ENCODE measurements around the gene ASIC5.

ASIC5 gene

DNA sequence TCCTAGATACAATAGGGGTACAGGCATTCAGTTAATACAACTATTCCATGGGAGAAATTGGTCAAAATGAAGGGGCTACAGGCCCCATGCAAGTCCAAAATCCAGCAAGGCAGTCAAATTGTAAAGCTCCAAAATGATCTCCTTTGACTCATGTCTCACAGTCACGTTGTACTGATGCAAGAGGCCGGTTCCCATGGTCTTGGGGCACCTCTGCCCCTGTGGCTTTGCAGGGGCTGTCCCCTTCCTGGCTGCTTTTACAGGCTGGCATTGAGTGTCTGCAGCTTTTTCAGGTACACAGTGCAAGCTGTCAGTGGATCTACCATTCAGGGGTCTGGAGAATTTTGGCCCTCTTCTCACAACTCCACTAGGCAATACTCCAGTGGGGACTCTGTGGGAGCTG is 12.5 kb upstream of the ASIC5 start:
- no peak for DNase-seq

DNA sequence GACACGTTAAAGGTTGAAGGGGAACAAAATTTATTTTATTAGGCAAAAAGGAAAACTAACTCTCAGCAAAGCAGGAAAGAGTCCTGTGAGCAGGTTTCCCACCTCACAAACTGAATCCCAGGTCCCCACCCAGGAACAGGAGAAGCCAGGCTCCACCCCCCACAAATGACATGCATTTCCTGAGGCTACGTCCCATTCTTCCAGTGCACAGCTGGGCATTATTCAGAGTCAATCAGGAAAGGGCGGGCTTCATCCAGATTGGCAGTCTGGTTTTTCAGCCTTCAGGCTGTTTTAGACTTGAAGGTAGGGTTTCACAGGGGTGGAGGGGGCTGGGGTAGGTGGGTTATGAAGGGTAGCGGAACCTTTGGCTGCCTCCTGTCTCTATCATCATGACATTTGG is 11.9 kb upstream of the ASIC5 start:
- no peak for DNase-seq

DNA sequence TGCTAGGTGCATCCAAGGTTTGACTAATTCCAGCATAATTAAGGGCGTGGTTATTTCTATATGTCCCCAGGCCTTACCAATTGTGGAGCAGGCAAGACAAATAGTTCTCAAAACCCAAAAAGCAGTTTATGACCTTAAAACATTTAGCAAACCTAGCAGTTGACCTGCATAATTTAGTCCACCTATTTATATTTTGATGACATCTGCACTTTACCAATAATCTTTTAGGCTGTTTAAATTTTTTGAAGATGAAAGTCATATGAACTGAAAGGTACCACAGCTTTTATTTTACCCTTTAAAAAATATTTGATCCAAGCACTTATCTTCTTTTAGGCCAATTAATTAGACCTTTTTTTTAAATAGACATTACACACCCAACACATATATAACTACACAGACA is 9.8 kb upstream of the ASIC5 start:
- no peak for DNase-seq

DNA sequence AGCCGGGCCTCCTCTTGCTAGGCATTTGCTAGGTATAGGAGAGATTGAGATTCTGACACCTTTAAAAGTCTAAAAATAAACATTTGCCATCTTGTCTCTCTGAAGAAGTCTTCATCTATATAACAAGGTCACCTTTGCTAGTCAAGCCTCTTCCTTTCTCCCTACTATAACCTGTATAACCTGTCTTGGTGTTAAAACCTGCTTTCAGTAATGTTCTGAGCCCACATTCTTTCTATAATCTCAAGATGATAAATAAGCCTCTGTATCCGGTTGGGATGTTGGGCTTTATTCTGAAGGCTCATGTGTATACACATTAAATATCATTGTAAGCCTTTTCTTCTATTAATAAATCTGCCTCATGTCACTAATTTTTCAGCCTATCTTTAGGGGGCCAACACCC is 10.2 kb downstream of the ASIC5 start:
- DNase-seq, result no peak

DNA sequence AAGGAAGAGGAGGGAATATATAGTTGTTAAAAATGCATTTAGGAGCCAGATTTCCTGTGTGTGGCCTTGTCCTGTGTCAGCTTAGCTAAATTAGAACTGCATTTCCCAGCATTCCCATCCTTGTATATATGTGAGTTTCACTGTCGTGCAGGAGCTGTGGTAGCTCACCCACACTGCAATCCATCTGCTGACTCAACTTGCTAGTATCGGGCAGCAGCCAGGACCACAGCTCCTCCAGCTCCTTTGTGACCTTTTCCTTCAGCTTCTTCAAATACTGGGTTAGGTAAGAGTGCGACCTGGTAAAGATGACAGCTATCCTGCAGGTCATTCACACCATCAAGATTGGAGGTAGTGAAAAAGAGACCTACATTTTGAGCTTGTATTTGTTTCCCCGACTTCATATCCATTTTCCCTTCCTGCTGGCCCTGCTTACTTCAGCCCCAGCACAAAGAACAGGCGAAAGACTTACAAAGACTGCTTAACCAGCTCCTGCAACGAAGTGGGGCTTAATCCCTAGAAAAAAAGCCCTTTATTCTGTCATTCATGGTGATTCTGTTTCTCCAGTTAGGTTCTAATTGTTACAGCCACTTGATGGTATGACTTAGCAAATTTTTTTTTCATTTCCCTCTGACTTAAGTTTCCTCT is 11.4 kb downstream of the ASIC5 start:
- DNase-seq, result peak; percentile 85

DNA sequence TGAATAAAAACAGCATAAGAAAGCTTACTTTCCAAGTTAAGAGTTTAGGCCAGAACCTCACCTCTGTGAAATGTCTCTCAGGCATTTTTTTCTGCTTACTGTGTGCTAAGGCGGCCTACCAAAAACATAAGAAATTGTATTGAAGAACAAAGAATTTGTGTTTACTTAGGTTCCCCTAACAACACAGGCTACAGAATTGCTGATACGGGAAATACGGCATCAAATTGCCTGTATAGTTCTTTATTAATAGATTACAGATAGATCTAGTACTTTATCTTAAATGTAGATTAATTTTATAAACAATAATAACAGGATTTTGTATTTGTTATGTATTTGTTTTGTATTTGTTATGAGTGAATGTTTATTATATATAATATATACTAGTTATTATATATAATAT is 12.9 kb downstream of the ASIC5 start:
- no peak for DNase-seq

DNA sequence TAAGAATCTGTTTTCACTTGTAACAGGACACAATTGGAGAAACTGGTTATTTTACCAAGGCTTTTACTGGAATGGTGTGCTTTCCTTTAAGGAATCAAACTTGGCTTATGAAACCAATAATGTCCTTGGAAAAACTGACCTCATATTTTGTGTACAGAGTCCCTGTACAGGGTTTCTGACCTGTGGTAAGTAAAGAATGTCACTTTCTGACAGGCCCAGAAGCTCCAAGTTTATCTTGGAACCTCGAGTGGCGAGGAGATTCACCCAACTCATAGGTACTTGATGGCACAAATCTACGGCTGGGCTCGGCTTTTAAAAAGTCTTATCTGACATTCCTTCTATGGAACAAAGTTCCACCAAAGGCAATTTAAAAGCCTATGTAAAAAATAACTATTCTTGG is 17.0 kb downstream of the ASIC5 start:
- no peak for DNase-seq

DNA sequence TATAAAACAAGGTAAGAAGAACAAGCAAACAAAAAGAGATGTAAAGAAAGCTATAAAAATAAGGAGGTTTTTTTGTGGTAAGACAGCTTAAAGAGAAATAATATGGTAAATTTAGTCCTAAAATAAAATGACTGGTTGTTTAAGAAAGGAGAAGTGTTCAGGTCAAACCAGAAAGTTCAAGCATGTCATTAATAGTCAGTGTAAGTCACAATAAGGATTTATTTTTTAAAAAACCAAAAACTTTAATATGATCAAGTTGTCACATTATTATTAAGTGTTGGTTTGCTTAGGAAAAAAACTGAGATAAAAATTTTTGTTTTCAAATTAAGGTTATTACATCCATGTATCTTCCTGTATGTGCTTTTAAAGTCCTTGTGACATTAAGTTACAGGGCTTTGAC is 19.1 kb downstream of the ASIC5 start:
- DNase-seq, result peak; percentile 24

DNA sequence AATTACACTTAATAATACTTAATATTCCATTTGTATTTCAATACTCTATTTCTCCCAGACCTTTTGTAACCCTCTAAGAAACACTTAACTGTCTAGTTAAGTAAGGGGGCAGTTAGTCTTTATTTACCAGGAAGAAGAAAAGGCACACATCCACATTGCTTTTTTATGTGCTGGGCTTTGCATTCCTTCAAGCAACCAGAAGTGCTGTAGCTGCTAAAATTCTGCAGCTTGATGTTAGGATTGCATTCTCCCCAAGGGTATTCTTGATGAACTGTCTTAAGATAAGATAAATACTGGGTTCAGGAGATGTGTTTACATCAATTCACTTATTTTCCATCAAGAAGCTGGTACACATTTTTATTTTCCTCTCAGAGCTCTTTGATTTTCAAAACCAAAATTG is 24.0 kb downstream of the ASIC5 start:
- no peak for DNase-seq

DNA sequence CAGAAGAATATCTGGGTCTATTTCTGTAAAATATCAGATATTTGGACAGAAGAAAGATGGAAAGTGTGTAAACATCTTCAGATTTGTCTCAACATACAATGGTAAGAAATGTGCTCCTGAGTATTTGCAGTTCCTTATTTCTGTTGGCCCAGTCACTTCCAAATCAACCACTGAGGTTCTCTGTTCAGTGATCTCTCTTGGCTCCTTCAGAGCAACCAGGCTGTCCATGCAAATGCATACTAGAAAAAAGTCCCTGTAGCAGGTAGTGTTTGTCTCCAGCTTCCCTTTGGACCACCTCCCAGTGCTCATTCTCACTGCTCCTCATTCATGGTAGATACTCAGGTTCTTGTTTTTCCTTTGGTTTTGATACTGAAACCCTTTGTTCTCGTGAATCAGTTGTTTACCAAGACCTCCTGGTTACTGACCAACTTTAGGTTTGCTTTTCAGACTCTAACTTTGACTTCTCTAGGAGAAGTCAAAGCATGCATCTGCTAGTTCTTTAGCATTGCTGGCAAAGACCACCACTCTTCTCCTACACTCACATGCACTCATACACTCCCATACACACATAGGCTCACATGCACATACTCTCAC is 28.8 kb downstream of the ASIC5 start:
- no peak for DNase-seq

DNA sequence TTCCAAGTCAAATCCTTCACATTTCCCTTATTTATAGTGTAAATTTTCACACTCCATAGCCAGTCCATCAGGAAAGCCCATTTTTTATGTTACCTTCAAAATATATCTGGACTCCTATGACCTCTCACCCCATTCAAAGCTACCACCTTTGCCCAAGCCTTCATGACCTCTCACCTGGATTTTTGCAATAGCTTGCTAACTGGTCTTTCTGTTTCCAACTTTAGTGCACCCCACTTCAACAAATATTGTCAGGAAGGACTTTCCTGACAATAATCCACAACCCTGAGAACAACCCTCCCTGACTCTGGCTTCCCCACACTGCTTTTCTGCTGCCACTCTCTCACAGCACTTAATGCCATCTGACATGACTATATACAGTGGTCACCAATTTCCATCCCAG is 33.4 kb downstream of the ASIC5 start:
- no peak for DNase-seq

DNA sequence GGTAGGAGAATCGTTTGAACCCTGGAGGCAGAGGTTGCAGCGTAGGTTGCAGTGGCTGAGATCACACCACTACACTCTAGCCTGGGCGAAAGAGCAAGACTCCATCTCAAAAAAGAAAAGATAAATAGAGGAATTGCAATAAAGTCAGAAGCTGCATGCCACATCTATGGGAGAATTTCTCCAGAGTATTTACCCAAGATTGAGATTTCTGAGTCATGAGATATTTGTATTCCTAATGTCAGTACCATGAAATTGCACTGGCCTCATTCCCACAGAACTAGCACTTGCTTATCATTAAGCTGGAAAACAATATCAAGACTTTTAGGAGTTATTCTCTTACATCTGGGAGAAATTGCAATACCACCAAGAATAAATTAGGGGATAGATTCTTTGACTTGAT is 37.4 kb downstream of the ASIC5 start:
- DNase-seq, result no peak

DNA sequence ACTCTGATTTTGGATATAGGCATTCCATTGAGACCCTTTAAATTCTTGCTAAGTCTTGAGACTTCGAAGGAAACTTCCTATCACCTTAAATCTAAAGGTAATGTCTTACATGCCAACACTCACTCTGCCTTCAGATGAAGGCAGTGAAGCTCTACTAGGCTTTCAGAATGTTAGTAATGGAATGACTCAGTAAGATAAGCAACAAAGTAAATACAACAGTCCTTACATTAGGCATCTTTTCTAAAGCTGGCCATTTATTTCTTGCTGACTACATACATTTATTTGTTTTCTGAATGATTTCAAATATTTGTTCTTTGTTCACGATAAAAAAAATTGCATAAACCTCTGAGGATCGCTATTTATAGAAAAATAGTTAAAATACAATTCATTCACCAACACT is 43.5 kb downstream of the ASIC5 start:
- no peak for DNase-seq

DNA sequence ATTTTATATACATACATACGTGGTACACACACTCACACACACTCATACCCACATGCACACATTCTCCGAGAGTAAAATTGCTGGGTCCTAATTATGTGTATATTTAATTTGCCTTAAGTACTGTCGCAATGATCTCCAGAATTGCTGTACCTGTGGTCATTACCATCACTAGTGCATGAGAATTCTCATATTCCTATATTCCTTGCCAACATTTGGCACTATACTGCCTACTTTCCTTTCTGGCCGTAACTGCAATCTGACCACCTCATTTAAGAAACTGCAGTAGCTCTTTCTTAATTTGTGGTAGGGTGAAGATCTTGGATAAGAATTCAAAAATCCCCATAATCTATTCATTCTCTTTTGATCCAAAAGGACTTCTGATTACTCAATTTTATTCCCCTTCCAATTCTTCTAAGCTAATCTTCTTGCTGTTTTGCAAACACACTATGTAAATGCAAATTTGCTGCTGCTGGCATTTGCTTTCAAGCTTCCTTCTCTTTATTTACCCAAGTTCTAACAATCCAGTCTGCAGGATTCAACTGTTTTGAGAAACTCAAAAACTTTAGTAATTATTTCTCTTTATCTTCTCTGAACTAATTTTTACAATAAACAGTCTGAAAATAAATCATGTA is 45.1 kb downstream of the ASIC5 start:
- no peak for DNase-seq

DNA sequence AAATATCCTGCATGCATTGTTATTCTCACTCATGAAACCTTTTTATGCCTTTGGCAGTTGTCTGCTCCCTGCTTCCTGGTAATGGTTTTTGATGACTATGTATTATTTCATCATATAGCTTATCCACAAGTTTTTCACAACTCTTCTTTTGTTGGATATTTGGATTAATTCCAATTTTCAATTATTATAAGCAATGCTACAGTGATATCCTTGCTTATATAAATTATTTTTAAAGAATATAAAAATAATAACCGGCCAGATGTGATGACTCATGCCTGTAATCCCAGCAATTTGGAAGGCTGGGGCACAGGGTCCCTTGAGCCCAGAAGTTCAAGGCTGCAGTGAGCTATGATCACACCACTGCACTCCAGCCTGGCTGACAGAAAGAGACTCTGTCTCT is 47.0 kb downstream of the ASIC5 start:
- DNase-seq, result no peak

DNA sequence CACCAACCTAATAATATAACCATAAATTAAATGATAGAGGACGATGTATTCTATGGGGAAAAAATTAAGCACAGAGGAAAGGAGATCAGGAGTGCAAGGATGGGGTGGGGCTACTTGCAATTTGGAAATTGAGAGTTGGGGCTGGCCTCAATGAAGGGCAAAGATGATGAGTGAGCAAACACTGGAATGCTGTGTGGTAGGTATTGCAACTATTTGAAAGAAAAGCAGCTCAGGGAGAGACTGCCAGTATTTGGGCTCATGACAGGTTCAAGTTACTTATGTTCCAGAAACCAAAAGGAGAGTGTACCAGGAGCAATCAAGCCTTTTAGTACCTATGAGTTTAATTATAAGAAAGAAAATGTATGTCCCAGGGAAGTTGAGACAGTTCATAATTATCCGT is 47.4 kb downstream of the ASIC5 start:
- no peak for DNase-seq

DNA sequence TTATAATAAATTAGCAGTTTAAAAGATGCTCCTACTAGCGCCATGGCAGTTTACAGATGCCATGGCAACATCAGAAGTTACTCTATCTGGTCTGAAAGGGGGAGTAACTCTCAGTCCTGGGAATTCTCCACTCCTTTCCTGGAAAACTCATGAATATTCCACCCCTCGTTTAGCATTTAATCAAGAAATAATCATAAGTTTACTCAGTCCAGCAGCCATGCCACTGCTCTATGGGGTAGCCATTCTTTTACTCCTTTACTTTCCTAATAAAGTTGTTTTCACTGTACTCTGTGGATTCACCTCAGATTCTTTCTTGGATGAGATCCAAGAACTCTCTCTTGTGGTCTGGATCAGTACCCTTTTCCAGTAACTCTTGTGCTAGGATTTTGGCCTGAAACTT is 55.0 kb downstream of the ASIC5 start:
- no peak for DNase-seq

DNA sequence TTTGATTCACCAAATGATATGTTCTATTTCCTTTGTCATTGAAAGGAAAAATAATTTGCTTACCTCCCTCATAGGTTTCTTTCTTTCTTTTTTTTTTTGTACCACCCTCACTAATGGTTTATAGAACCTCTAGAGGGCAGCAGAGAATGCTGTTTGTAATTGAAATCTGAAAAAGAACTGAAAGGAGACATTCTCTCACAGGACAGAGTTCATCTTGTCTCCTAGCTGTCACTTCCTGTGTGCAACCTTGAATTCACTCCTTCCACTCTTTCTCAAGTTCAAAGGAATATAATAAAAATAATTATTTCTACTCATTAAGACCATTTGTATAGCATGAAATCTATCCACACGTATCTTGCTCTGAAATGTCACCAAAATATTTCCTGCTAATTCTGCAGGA is 56.2 kb downstream of the ASIC5 start:
- DNase-seq, result peak; percentile 96

DNA sequence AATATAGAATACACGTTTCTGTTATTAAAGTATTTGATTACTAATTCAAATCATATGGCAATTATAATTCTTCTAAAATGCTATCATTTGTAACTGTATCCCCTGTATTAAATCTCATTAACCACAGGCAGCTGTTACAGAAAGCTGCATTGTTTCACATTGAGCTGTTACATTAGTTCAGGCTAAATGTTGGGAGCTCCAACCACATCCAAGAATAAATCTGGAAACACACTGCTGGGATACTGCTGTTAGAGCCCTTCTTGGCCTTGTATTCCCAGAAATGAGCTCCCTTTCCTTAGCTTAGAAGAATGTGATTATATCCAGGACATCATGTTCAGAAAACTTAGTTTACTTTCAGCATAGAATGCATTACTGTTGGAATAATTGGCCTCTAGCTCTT is 59.1 kb downstream of the ASIC5 start:
- no peak for DNase-seq

DNA sequence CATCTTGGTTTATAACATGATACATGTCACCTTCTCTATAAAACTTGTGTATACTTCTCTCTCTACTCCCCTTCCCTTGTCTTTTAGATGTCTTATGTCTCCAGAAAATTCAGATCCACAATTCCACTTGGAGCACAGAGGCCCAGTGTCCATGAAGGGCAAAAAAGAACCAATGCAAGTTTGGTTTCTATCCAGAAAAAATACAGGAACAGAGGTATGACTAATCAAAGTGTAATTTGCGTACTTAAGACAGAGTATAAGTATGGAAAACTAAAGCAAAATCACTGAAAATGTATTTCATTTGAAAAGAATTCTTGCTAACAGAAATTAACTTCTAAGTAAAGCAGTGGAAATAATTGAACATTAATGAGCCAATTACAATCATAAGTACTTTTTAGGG is 61.1 kb downstream of the ASIC5 start:
- DNase-seq, result no peak

DNA sequence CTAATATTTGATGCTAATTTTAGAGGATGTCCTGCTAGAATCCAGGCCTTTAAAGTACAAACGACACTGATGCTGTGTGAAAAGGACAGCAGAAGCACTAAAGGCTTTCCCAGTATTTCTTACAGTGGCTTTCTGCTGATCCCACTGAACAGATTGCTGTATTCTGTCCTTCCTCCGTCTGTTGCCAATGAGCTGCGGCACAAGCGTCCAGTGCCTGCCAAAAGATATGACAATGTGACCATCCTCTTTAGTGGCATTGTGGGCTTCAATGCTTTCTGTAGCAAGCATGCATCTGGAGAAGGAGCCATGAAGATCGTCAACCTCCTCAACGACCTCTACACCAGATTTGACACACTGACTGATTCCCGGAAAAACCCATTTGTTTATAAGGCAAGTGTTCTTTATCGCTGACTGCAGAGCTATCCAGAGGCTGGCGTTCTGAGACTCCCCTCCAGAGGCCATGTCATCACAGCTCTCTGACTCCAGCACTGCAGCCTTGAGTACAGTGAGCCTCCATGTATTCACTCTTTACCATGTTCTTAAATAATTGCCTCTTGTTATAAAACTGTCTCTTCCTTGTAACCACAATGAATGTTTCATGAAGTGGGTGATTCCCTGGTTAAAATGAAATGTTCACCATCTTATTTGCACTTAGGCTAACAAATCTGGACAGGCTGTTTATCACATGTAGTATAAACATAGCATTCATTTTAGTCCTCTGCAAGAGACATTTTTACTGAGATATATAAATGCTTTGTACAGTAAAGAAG is 63.7 kb downstream of the ASIC5 start:
- peak; percentile 86 for DNase-seq

DNA sequence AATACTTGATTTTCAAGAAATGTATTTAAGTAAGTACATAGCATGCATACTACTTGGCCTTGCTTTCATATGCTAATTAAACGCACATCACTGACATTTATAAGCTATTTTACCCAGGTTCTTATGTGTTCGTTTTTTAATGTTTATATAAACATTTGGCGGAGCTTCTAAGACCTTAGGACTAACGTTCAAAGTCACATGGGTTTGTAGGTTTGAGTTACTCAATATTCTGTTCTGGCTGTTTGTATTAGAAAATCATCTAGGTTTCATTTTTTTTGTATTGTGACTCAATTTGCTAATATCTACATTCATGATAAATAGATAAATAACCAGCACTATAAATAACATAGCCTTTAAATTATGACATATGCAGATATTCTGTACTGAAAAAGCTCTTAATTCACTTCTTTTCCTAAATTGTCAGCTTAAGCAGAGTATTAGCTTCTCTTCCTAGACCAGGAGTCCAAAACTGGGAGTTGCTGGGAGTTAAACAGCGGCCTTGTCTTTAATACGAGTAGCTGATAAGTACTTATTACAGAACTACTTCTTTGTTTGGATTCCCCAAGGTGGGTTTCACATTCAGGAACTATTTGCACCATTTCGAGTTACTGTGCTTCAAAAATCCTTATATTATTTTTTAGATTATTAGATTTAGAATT is 65.3 kb downstream of the ASIC5 start:
- DNase-seq, result no peak

DNA sequence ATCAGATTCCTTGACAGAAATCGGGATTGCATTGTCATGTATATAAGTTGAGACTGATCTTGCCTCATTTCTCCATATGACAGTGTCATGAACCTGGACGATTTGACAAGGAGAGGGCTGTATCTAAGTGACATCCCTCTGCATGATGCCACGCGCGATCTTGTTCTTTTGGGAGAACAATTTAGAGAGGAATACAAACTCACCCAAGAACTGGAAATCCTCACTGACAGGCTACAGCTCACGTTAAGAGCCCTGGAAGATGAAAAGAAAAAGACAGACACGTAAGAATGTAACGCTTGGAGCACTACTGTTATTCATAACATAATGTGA is 66.3 kb downstream of the ASIC5 start:
- DNase-seq, result no peak

Data from OCI-M1 (cell line).